NB4 (cell line): Measurements from ENCODE around the gene PSMB4.

Source experiments
- DNase-seq: peaks from one replicate; pipeline ENCODE4 v3.0.0; 2010; ENCODE audit warnings: low read depth
- H3K4me3 ChIP-seq: one replicate; pipeline ENCODE4 v1.5.1; 2011; ENCODE audit warnings: mild to moderate bottlenecking, low read depth, low read length, moderate library complexity
- CTCF ChIP-seq: IDR thresholded peaks from one replicate; pipeline ENCODE4 v1.5.1; 2012; ENCODE audit warnings: low read depth, low read length
- MAX ChIP-seq: IDR thresholded peaks from 2 replicates; pipeline ENCODE4 v1.6.1; 2011; ENCODE audit warnings: low read depth, low read length
- MYC ChIP-seq: IDR thresholded peaks from 2 replicates; pipeline ENCODE4 v1.6.1; 2011; ENCODE audit warnings: low read depth, low read length
- POLR2A ChIP-seq: IDR thresholded peaks from 2 replicates; pipeline ENCODE4 v1.6.1; 2011; ENCODE audit warnings: mild to moderate bottlenecking; ENCODE audit not compliant: insufficient read length; ENCODE audit errors: extremely low read depth

PSMB4 gene

GRCh38 chr1:151370211-151370911 lies 29.0 kb upstream of the PSMB4 start:
- no peak overlapping the region for H3K4me3 ChIP-seq
- peak; percentile 97 for DNase-seq
- TF ChIP-seq MAX = no peak
- TF ChIP-seq POLR2A = no peak
- TF ChIP-seq MYC = no peak
- no peak for TF ChIP-seq CTCF

GRCh38 chr1:151371370-151372057 lies 27.9 kb upstream of the PSMB4 start:
- TF ChIP-seq POLR2A = no peak
- TF ChIP-seq CTCF = no peak
- TF ChIP-seq MAX = no peak
- no peak for TF ChIP-seq MYC
- H3K4me3 ChIP-seq = no peak overlapping the region
- DNase-seq = no peak

DNA sequence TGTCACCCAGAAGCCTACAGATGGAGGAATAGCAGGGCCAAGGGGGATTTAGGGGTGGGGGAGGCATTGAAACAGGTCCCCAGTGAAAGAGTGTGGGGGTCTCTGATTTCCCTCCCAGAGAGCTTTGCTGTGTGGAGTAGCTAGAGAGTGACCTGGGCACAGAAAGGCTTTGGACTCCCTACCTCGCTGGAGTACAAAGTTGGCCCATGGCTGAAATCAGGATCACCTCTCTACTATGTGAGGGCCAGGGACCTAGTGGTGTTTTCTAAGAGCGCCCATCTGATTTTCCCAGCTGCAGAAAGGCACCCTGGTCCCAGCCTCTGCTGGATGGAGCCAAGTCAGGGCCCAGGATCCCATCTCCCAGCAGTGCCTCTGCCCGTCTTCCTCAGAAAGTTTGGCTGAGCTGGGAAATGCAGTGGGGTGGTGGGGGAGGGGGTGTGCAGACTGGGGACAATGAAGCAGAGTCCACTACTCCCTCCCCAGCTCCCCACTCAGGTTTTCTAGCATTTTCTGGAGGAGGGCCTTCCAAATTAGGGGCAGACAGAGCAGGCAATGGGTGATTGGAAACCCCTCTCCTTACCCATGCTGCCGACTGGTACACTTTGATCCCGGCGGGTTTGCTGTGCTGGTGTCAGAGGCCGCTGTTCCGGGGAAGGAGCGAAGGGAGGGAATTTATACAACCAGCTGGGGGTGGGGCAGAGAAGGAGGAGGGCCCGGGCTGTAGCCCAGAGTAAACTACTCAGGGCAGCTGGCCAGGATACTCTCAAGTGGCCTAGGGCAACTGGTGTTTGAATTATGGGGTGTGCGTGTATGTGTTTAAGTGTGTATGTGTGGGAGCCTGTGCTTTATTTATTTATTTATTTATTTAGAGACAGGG lies 27.1 kb upstream of the PSMB4 start, which contains the start of gene SELENBP1:
SELENBP1 (minus strand) TSS at position 648 of the 877 bp plus-strand sequence; CDS start at position 584, 64 bp downstream.
- TF ChIP-seq CTCF (no peak), POLR2A (no peak), MYC (no peak), MAX (no peak)
- DNase-seq = no peak
- H3K4me3 ChIP-seq = no peak within 1 kb of the TSS

DNA sequence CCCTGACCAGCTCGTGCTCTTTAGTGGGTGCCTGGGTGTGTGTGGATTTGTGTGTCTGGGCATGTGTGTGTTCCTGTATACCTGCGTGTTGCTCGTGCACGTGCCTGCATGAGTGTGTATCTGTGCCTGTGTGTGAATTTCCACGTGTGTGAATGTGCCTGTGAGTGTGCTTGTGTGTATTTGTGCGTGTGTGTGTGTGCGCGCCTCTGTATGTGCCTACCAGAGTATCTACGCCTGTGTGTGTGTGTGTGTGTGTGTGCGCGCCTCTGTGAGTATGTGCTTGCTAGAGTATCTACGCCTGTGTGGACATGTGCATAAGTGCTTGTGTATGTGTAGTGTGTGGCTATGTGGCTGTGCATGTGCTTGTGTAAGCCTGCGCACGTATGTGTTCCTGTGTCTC lies 26.2 kb upstream of the PSMB4 start:
- no peak overlapping the region for H3K4me3 ChIP-seq
- TF ChIP-seq MAX = no peak
- no peak for TF ChIP-seq MYC
- no peak for TF ChIP-seq POLR2A
- no peak for TF ChIP-seq CTCF
- DNase-seq = no peak

DNA sequence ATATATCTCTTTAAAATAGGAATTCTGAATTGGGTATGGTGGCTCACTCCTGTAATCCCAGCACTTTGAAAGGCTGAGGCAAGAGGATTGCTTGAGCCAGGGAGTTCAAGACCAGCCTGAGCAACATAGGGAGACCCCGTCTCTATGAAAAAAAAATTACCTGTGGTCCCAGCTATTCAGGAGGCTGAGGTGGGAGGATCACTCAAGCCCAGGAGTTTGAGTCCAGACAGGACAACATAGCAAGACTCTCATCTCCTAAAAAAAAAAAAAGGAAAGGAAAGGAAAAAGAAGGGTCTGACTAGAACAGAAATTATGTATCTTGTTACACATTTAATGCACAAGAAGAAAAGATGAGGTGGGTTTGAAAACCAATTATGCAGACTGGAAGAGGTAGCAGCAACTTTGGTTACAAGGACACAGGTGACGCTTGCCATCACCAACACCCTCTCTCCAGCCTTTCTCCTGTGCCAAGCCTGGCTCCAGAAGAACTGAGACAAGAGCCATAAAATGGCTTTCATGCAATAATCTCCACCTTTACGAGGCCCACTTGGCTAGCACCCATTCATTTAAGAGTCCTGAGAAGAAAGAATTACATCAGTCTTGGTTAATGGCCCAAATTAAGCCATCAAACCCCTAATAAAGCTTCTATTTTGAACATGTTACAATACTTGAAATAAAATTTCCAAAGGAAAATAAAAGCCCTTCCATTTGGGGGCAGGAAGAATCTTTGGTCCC lies 22.1 kb upstream of the PSMB4 start:
- no peak for DNase-seq
- TF ChIP-seq MYC = no peak
- TF ChIP-seq POLR2A = no peak
- TF ChIP-seq CTCF = no peak
- no peak for TF ChIP-seq MAX
- no peak overlapping the region for H3K4me3 ChIP-seq
